ENCODE measurements around the gene GSG1L.
A peak's percentile ranks its signal among the peaks of the same experiment; 100 is the strongest.

The GSG1L gene

GRCh38 chr16:28086186-28087139 is 22.9 kb upstream of the GSG1L start:
- H4K8ac ChIP-seq (ENCODE audit: low read depth, low read length): no peak overlapping the region
- WGBS, 2 donors (ENCODE audit: extremely low coverage in 2 of 2, insufficient read length in 2 of 2, insufficient replicate concordance in 1 of 2): no CpG with 5 or more reads among the region's 21 CpGs

GRCh38 chr16:28085389-28086171 is 22.1 kb upstream of the GSG1L start:
- Histone ChIP-seq H3K36me3 (replicated peaks in 1 of 2; ENCODE audit: control insufficient read depth in 2 of 2, insufficient read depth in 2 of 2, low read length in 2 of 2) (peaks cover 0 to 3% of the 10 kb centered on the region in 2 donors), H4K8ac (ENCODE audit: low read depth, low read length) (no peak overlapping the region), H3K4me1 (ENCODE audit: control insufficient read depth in 2 of 2, insufficient read depth in 1 of 2, low read depth in 1 of 2, low read length in 2 of 2) (peaks cover 0 to 9% of the 10 kb centered on the region in 2 donors), H3K9me3 (replicated peaks in 1 of 2; ENCODE audit: control insufficient read depth in 2 of 2, insufficient read depth in 1 of 2, low read depth in 1 of 2, low read length in 2 of 2) (peaks cover 0 to 2% of the 10 kb centered on the region in 2 donors), H3K27me3 (ENCODE audit: control insufficient read depth in 3 of 3, insufficient read depth in 3 of 3, low read depth in 1 of 3, low read length in 3 of 3) (no peaks in the 10 kb centered on the region), H2BK120ac (ENCODE audit: low read depth, low read length) (no peak overlapping the region), H3K4me3 (ENCODE audit: low read length in 2 of 2) (no peak overlapping the region), H3K18ac (ENCODE audit: low read length) (peak overlapping the region; percentile 24), H3K4me2 (ENCODE audit: insufficient read depth, low read length, poor library complexity, severe bottlenecking) (no peak overlapping the region), H3K27ac (replicated peaks; ENCODE audit: low read length) (no peak overlapping the region), H2BK12ac (ENCODE audit: low read length) (no peak overlapping the region), H3K9ac (ENCODE audit: low read depth, low read length, poor library complexity) (no peak overlapping the region), H2BK5ac (ENCODE audit: low read length) (no peak overlapping the region), H2BK15ac (ENCODE audit: low read length) (no peak overlapping the region), H3K23ac (ENCODE audit: low read depth, low read length, poor library complexity) (no peak overlapping the region), H3K14ac (ENCODE audit: low read length) (no peak overlapping the region), H2AFZ (ENCODE audit: low read length) (no peak overlapping the region), H2AK5ac (ENCODE audit: low read depth, low read length) (peak overlapping the region; percentile 36), H3K79me1 (ENCODE audit: low read depth, low read length) (no peaks in the 10 kb centered on the region), H4K91ac (ENCODE audit: low read depth, low read length, poor library complexity) (no peak overlapping the region), H3K4ac (ENCODE audit: low read length) (no peak overlapping the region)
- no peak for DNase-seq (ENCODE audit: low spot score)
- WGBS, 2 donors (ENCODE audit: extremely low coverage in 2 of 2, insufficient read length in 2 of 2, insufficient replicate concordance in 1 of 2): no CpG with 5 or more reads among the region's 12 CpGs

More at GRCh38 chr16:28086186-28087139, 22.9 kb upstream of the GSG1L start:
- no peak overlapping the region for H3K14ac ChIP-seq (ENCODE audit: low read length)
- no peaks in the 10 kb centered on the region for H3K27me3 ChIP-seq (ENCODE audit: control insufficient read depth in 3 of 3, insufficient read depth in 3 of 3, low read depth in 1 of 3, low read length in 3 of 3)
- H3K18ac ChIP-seq (ENCODE audit: low read length): peak overlapping the region; percentile 57
- peak overlapping the region; percentile 57 for H2BK5ac ChIP-seq (ENCODE audit: low read length)
- H3K27ac ChIP-seq (replicated peaks; ENCODE audit: low read length): no peak overlapping the region
- peak overlapping the region; percentile 55 for H3K23ac ChIP-seq (ENCODE audit: low read depth, low read length, poor library complexity)
- peaks cover 0 to 9% of the 10 kb centered on the region in 2 donors for H3K4me1 ChIP-seq (ENCODE audit: control insufficient read depth in 2 of 2, insufficient read depth in 1 of 2, low read depth in 1 of 2, low read length in 2 of 2)
- H3K9me3 ChIP-seq (replicated peaks in 1 of 2; ENCODE audit: control insufficient read depth in 2 of 2, insufficient read depth in 1 of 2, low read depth in 1 of 2, low read length in 2 of 2): peaks cover 0 to 2% of the 10 kb centered on the region in 2 donors
- no peak overlapping the region for H3K9ac ChIP-seq (ENCODE audit: low read depth, low read length, poor library complexity)
- peak overlapping the region in 1 of 2 donors; percentile 3 for H3K4me3 ChIP-seq (ENCODE audit: low read length in 2 of 2)
- DNase-seq (ENCODE audit: low spot score): no peak
- H3K36me3 ChIP-seq (replicated peaks in 1 of 2; ENCODE audit: control insufficient read depth in 2 of 2, insufficient read depth in 2 of 2, low read length in 2 of 2): peaks cover 0 to 3% of the 10 kb centered on the region in 2 donors
- no peak overlapping the region for H3K4me2 ChIP-seq (ENCODE audit: insufficient read depth, low read length, poor library complexity, severe bottlenecking)
- no peak overlapping the region for H2BK15ac ChIP-seq (ENCODE audit: low read length)
- H4K91ac ChIP-seq (ENCODE audit: low read depth, low read length, poor library complexity): no peak overlapping the region
- H2BK120ac ChIP-seq (ENCODE audit: low read depth, low read length): peak overlapping the region; percentile 72
- H2BK12ac ChIP-seq (ENCODE audit: low read length): peak overlapping the region; percentile 41
- no peak overlapping the region for H2AK5ac ChIP-seq (ENCODE audit: low read depth, low read length)
- H2AFZ ChIP-seq (ENCODE audit: low read length): no peak overlapping the region
- H3K79me1 ChIP-seq (ENCODE audit: low read depth, low read length): no peaks in the 10 kb centered on the region
- peak overlapping the region; percentile 37 for H3K4ac ChIP-seq (ENCODE audit: low read length)

- DNase-seq (ENCODE audit: low spot score): no peak
- Histone ChIP-seq H3K4ac (ENCODE audit: low read length) (no peak overlapping the region), H2BK15ac (ENCODE audit: low read length) (no peak overlapping the region), H3K9ac (ENCODE audit: low read depth, low read length, poor library complexity) (no peak overlapping the region), H3K27ac (replicated peaks; ENCODE audit: low read length) (no peak overlapping the region), H3K4me2 (ENCODE audit: insufficient read depth, low read length, poor library complexity, severe bottlenecking) (no peak overlapping the region), H4K8ac (ENCODE audit: low read depth, low read length) (no peak overlapping the region), H2AFZ (ENCODE audit: low read length) (no peak overlapping the region), H3K23ac (ENCODE audit: low read depth, low read length, poor library complexity) (no peak overlapping the region), H3K4me3 (ENCODE audit: low read length in 2 of 2) (no peak overlapping the region), H3K9me3 (replicated peaks in 1 of 2; ENCODE audit: control insufficient read depth in 2 of 2, insufficient read depth in 1 of 2, low read depth in 1 of 2, low read length in 2 of 2) (no peaks in the 10 kb centered on the region), H3K79me1 (ENCODE audit: low read depth, low read length) (no peaks in the 10 kb centered on the region), H3K14ac (ENCODE audit: low read length) (no peak overlapping the region), H4K91ac (ENCODE audit: low read depth, low read length, poor library complexity) (no peak overlapping the region), H3K18ac (ENCODE audit: low read length) (no peak overlapping the region), H2BK12ac (ENCODE audit: low read length) (no peak overlapping the region), H3K27me3 (ENCODE audit: control insufficient read depth in 3 of 3, insufficient read depth in 3 of 3, low read depth in 1 of 3, low read length in 3 of 3) (no peaks in the 10 kb centered on the region), H2BK5ac (ENCODE audit: low read length) (no peak overlapping the region), H3K36me3 (replicated peaks in 1 of 2; ENCODE audit: control insufficient read depth in 2 of 2, insufficient read depth in 2 of 2, low read length in 2 of 2) (peaks cover 0 to under 1% of the 10 kb centered on the region in 2 donors), H3K4me1 (ENCODE audit: control insufficient read depth in 2 of 2, insufficient read depth in 1 of 2, low read depth in 1 of 2, low read length in 2 of 2) (peaks cover 0 to 9% of the 10 kb centered on the region in 2 donors), H2AK5ac (ENCODE audit: low read depth, low read length) (no peak overlapping the region), H2BK120ac (ENCODE audit: low read depth, low read length) (no peak overlapping the region)
- whole genome bisulfite sequencing, 2 donors (ENCODE audit: extremely low coverage in 2 of 2, insufficient read length in 2 of 2, insufficient replicate concordance in 1 of 2): no CpG with 5 or more reads among the region's 6 CpGs
These were observed 20.7 kb upstream of the GSG1L start for GRCh38 chr16:28084209-28084608.

GRCh38 chr16:28082624-28083023 is 19.1 kb upstream of the GSG1L start:
- no peaks in the 10 kb centered on the region for H3K9me3 ChIP-seq (replicated peaks in 1 of 2; ENCODE audit: control insufficient read depth in 2 of 2, insufficient read depth in 1 of 2, low read depth in 1 of 2, low read length in 2 of 2)
- no peak overlapping the region for H3K4me2 ChIP-seq (ENCODE audit: insufficient read depth, low read length, poor library complexity, severe bottlenecking)
- H3K18ac ChIP-seq (ENCODE audit: low read length): no peak overlapping the region
- no peak overlapping the region for H2BK12ac ChIP-seq (ENCODE audit: low read length)
- H3K23ac ChIP-seq (ENCODE audit: low read depth, low read length, poor library complexity): no peak overlapping the region
- no peak overlapping the region for H2BK120ac ChIP-seq (ENCODE audit: low read depth, low read length)
- no peaks in the 10 kb centered on the region for H3K27me3 ChIP-seq (ENCODE audit: control insufficient read depth in 3 of 3, insufficient read depth in 3 of 3, low read depth in 1 of 3, low read length in 3 of 3)
- H3K79me1 ChIP-seq (ENCODE audit: low read depth, low read length): no peaks in the 10 kb centered on the region
- no CpG with 5 or more reads among the region's 13 CpGs for WGBS, 2 donors (ENCODE audit: extremely low coverage in 2 of 2, insufficient read length in 2 of 2, insufficient replicate concordance in 1 of 2)
- no peak overlapping the region for H2AK5ac ChIP-seq (ENCODE audit: low read depth, low read length)
- H3K4ac ChIP-seq (ENCODE audit: low read length): no peak overlapping the region
- H3K14ac ChIP-seq (ENCODE audit: low read length): no peak overlapping the region
- no peak overlapping the region for H3K4me3 ChIP-seq (ENCODE audit: low read length in 2 of 2)
- H3K36me3 ChIP-seq (replicated peaks in 1 of 2; ENCODE audit: control insufficient read depth in 2 of 2, insufficient read depth in 2 of 2, low read length in 2 of 2): no peaks in the 10 kb centered on the region
- H2BK5ac ChIP-seq (ENCODE audit: low read length): peak overlapping the region; percentile 19
- no peak overlapping the region for H4K8ac ChIP-seq (ENCODE audit: low read depth, low read length)
- no peak overlapping the region for H2AFZ ChIP-seq (ENCODE audit: low read length)
- DNase-seq (ENCODE audit: low spot score): no peak
- H2BK15ac ChIP-seq (ENCODE audit: low read length): no peak overlapping the region
- H3K4me1 ChIP-seq (ENCODE audit: control insufficient read depth in 2 of 2, insufficient read depth in 1 of 2, low read depth in 1 of 2, low read length in 2 of 2): peaks cover 0 to 9% of the 10 kb centered on the region in 2 donors
- H3K9ac ChIP-seq (ENCODE audit: low read depth, low read length, poor library complexity): no peak overlapping the region
- no peak overlapping the region for H3K27ac ChIP-seq (replicated peaks; ENCODE audit: low read length)
- H4K91ac ChIP-seq (ENCODE audit: low read depth, low read length, poor library complexity): no peak overlapping the region
